GM12878 (cell line): ENCODE data around the gene ZNF512B. TPM values are rescaled to one million over a fixed set of nuclear protein-coding genes. Genes with fewer than 3 reads are reported as not detected.

Experiments
- ATAC-seq: fragments of 200-7000 bp; cut with Tn5 transposase; 3 replicates; pipeline ENCODE4 v1.9.1; 2020; ENCODE audit warnings: mild to moderate bottlenecking, moderate library complexity
- BruUV-seq: library from RNA; stranded (reverse); fragments of 400-500 nt; replicated peaks from 2 replicates; lab custom pipeline; 2021; lab: Mats Ljungman, UMichigan
- CTCF ChIA-PET: fragments of 300-600 bp; sonication (Branson Sonifier 250); formaldehyde crosslinking; extraction: SDS; loops from one replicate; lab custom pipeline; 2021; ENCODE audit warnings: inconsistent platforms; lab: Yijun Ruan, JAX
- POLR2A ChIA-PET: fragments of 350-600 bp; formaldehyde crosslinking; extraction: SDS; loops from one replicate; lab custom pipeline; 2021; ENCODE audit warnings: inconsistent platforms; lab: Charles Lee
- RAD21 ChIA-PET: fragments of 300-600 bp; sonication (Branson Sonifier 250); formaldehyde crosslinking; loops from one replicate; lab custom pipeline; 2023; ENCODE audit warnings: antibody characterized with exemption; ENCODE audit not compliant: unreplicated experiment; lab: Charles Lee
- SMC1A ChIA-PET: fragments of 300-600 bp; sonication (Branson Sonifier 250); formaldehyde crosslinking; loops from one replicate; lab custom pipeline; 2023; ENCODE audit not compliant: unreplicated experiment, uncharacterized antibody; lab: Charles Lee
- DNase-seq: peaks from one replicate; pipeline ENCODE4 v3.0.0-alpha.2; 2011; ENCODE audit warnings: low read depth, low spot score
- FAIRE-seq: peaks from 3 replicates; lab custom pipeline; 2011; peaks lifted over from hg19 to GRCh38; lab: Jason Lieb, UNC
- H2AFZ ChIP-seq: 2 replicates; pipeline ENCODE4 v1.6.0; 2011; ENCODE audit warnings: low read depth, low read length, control low read depth; ENCODE audit not compliant: control insufficient read depth
- H3K27ac ChIP-seq: 2 replicates; pipeline ENCODE4 v1.5.1; 2011; ENCODE audit warnings: control low read depth; ENCODE audit not compliant: control insufficient read depth, insufficient read depth
- H3K27me3 ChIP-seq, 2 experiments: replicated peaks in 1 of 2; 2 replicates each; pipeline versions ENCODE4 v1.6.0 to v1.6.1; 2011; ENCODE audit warnings: low read length in 1 of 2; ENCODE audit not compliant: control insufficient read depth in 2 of 2, insufficient read depth in 2 of 2
- H3K36me3 ChIP-seq, 2 experiments: 2 replicates each; pipeline ENCODE4 v1.5.1; 2011; ENCODE audit warnings: low read length in 1 of 2; ENCODE audit not compliant: control insufficient read depth in 2 of 2, insufficient read depth in 2 of 2
- H3K4me1 ChIP-seq: 2 replicates; pipeline ENCODE4 v1.6.1; 2011; ENCODE audit warnings: mild to moderate bottlenecking, low read length, moderate library complexity, mixed read lengths; ENCODE audit not compliant: control insufficient read depth, insufficient read depth
- H3K4me2 ChIP-seq: 2 replicates; pipeline ENCODE4 v1.6.0; 2011; ENCODE audit warnings: control low read depth; ENCODE audit not compliant: control insufficient read depth, insufficient read depth
- H3K4me3 ChIP-seq: fragments of 200-600 bp; sonication (generic); 2 replicates; pipeline ENCODE4 v1.5.1; 2016
- H3K79me2 ChIP-seq: 2 replicates; pipeline ENCODE4 v1.6.0; 2011; ENCODE audit warnings: low read length; ENCODE audit not compliant: control insufficient read depth, insufficient read depth
- H3K9ac ChIP-seq: 2 replicates; pipeline ENCODE4 v1.8.0; 2011; ENCODE audit warnings: low read length, control low read depth, mixed read lengths; ENCODE audit not compliant: control insufficient read depth, insufficient read depth
- H3K9me3 ChIP-seq: replicated peaks from 3 replicates; pipeline ENCODE4 v1.5.1; 2011; ENCODE audit warnings: mild to moderate bottlenecking, low read length; ENCODE audit not compliant: control insufficient read depth, insufficient read depth
- H4K20me1 ChIP-seq: 2 replicates; pipeline ENCODE4 v1.6.0; 2011; ENCODE audit not compliant: control insufficient read depth, insufficient read depth
- CUX1 ChIP-seq: IDR thresholded peaks from 2 replicates; pipeline ENCODE4 v1.6.1; 2012; ENCODE audit warnings: improper control_type of control experiment, low read depth, low read length; ENCODE audit not compliant: insufficient replicate concordance
- FOXK2 ChIP-seq: fragments of 450-650 bp; IDR thresholded peaks from 2 replicates; pipeline ENCODE4 v1.6.1; 2017; ENCODE audit warnings: mild to moderate bottlenecking, moderate library complexity
- KLF5 ChIP-seq: fragments of 450-650 bp; IDR thresholded peaks from 2 replicates; pipeline ENCODE4 v1.6.1; 2014; ENCODE audit warnings: mild to moderate bottlenecking; ENCODE audit not compliant: partially characterized antibody
- MEF2B ChIP-seq: fragments of 450-650 bp; IDR thresholded peaks from 2 replicates; pipeline ENCODE4 v1.6.1; 2018; ENCODE audit warnings: mild to moderate bottlenecking, moderate library complexity; ENCODE audit not compliant: partially characterized antibody, poor library complexity, severe bottlenecking
- PAX5 ChIP-seq: IDR thresholded peaks from 2 replicates; pipeline ENCODE4 v1.6.1; 2011; ENCODE audit warnings: low read depth, low read length, borderline replicate concordance
- POLR2AphosphoS2 ChIP-seq: IDR thresholded peaks from 2 replicates; pipeline ENCODE4 v1.6.1; 2011; ENCODE audit warnings: low read depth, mild to moderate bottlenecking, low read length, improper control_type of control experiment, moderate library complexity
- POLR2AphosphoS5 ChIP-seq: IDR thresholded peaks from 2 replicates; pipeline ENCODE4 v1.6.1; 2011; ENCODE audit warnings: mild to moderate bottlenecking, low read length, inconsistent platforms
- TARDBP ChIP-seq: IDR thresholded peaks from 2 replicates; pipeline ENCODE4 v1.6.1; 2016; ENCODE audit warnings: borderline replicate concordance
- USF2 ChIP-seq: IDR thresholded peaks from 2 replicates; pipeline ENCODE4 v1.6.1; 2011; ENCODE audit warnings: low read depth, low read length, improper control_type of control experiment, borderline replicate concordance
- ZBTB4 ChIP-seq: fragments of 450-650 bp; formaldehyde crosslinking; IDR thresholded peaks from 2 replicates; pipeline ENCODE4 v1.4.0; 2022; ENCODE audit warnings: mild to moderate bottlenecking, moderate library complexity
- WGBS: methylation state at CpG from one replicate; pipeline ENCODE4 v1.1.6; 2016; ENCODE audit warnings: low lambda C conversion rate; ENCODE audit not compliant: insufficient replicate concordance, insufficient coverage; ENCODE audit errors: missing lambda C conversion rate; 5-methylcytosine and 5-hydroxymethylcytosine counted together
- in situ Hi-C: fragments of 300-500 bp; cut with MboI; formaldehyde crosslinking; loops from 9 replicates; pipeline ENCODE4 v1.14.3; 2018; ENCODE audit warnings: mixed read lengths
- intact Hi-C: fragments of 100-400 bp; cut with micrococcal nuclease; formaldehyde crosslinking; loops from one replicate; pipeline ENCODE4 v1.14.2; 2022; ENCODE audit not compliant: unreplicated experiment
- polyA plus RNA-seq, 11 experiments: library from polyadenylated mRNA; depleted of rRNA in 4 of 11; unstranded in 6 of 11; stranded (reverse) in 5 of 11; fragments of >200 nt; fragmentation: Nextera tagmentation in 4 of 11; fragmentation: Illumina TruSeq in 1 of 11; extraction: Ambion mirVana in 4 of 11; extraction: Trizol in 1 of 11; gene quantifications; 1 replicate in 1 of 11; 2 replicates in 10 of 11; pipeline versions ENCODE4 v1.2.1 to v1.2.3, GENCODE V29; 2011 to 2016; ENCODE audit warnings: inconsistent platforms in 2 of 11, missing spikeins in 2 of 11, low read depth in 1 of 11
- total RNA-seq, 4 experiments: library from RNA; depleted of rRNA in 3 of 4; stranded (reverse); fragments of >200 nt in 3 of 4; fragmentation: Illumina TruSeq in 1 of 4; extraction: Trizol in 1 of 4; gene quantifications; 2 replicates each; pipeline versions ENCODE4 v1.2.1 to v1.2.3, GENCODE V29; 2013 to 2021

Gene ZNF512B
- total and polyA plus RNA-seq, 10 of the 15 experiments (the other 5 are each of a cell fraction or from before 2014, with no cell fraction given), result 0.06 to 23.9 (median 4.0) TPM

GRCh38 chr20:63977739-63978276 lies 8.1 kb upstream of the ZNF512B start (continued):
- no peak for TF ChIP-seq ZBTB4 (CRISPR knock-in tag)
- TF ChIP-seq MEF2B, result no peak
- TF ChIP-seq TARDBP, result no peak

- H3K4me2 ChIP-seq, result peak overlapping the region; percentile 93
- H3K9ac ChIP-seq, result peak overlapping the region; percentile 68
- ATAC-seq (no peak), DNase-seq (no peak), FAIRE-seq (no peak)
- peak overlapping the region; percentile 92 for H3K27ac ChIP-seq
- WGBS, result 80% methylated on average over 14 of the region's 18 CpGs
- in situ Hi-C loops (no loop called here), intact Hi-C loops (no loop called here)
- peak overlapping the region; percentile 96; the same call in 1 of the 2 replicates for H3K4me3 ChIP-seq
- ChIA-PET POLR2A (interaction anchor here (0.6 to 1.3 kb wide), 2 partner anchors 63 to 343 kb away, joined by 3 read pairs; no protein-coding TSS in a partner anchor), RAD21 (interaction anchor here (0.5 to 1.0 kb wide), 4 partner anchors 54 to 102 kb away, joined by 3 to 8 read pairs (median 6); partner anchors contain the start of genes OPRL1, RGS19 and TCEA2), SMC1A (no interaction called here), CTCF (interaction anchor here (0.7 to 1.6 kb wide), 3 partner anchors 62 to 269 kb away, joined by 3 to 7 read pairs (median 4); partner anchors contain the start of genes ARFRP1 and ZGPAT)
- H4K20me1 ChIP-seq, result no peaks in the 10 kb centered on the region
- peaks cover 23% of the 10 kb centered on the region for H3K4me1 ChIP-seq
- H2AFZ ChIP-seq, result no peak overlapping the region
- H3K27me3 ChIP-seq, result no peaks in the 10 kb centered on the region
- BruUV-seq, result no TSS peak
- peaks cover 8 to 15% of the 10 kb centered on the region in 2 experiments; a peak in 3 of 4 replicates for H3K36me3 ChIP-seq
- no peaks in the 10 kb centered on the region for H3K9me3 ChIP-seq
- H3K79me2 ChIP-seq, result peaks cover 44% of the 10 kb centered on the region
- TF ChIP-seq KLF5 (no peak), POLR2AphosphoS2 (peak; percentile 11; the same call in 1 of the 2 replicates), PAX5 (0 out of 2 replicates have a peak, but pooled peaks have one; percentile 5), POLR2AphosphoS5 (peak; percentile 31; the same call in 1 of the 2 replicates), FOXK2 (no peak), MEF2B (peak; percentile 23), USF2 (no peak), TARDBP (no peak), CUX1 (no peak)
Observed at GRCh38 chr20:63976980-63977738, 7.4 kb upstream of the ZNF512B start.
